ENCODE data around the gene WFDC9. TPM values are rescaled to one million over a fixed set of nuclear protein-coding genes. Genes with fewer than 3 reads are reported as not detected.
"Not testable (repeated sequence)": the region's sequence is repeated elsewhere in the genome, so short reads cannot be mapped to it uniquely, and the experiment has no call there.

The WFDC9 gene
- total and polyA plus RNA-seq, 7 donors = not detected

DNA sequence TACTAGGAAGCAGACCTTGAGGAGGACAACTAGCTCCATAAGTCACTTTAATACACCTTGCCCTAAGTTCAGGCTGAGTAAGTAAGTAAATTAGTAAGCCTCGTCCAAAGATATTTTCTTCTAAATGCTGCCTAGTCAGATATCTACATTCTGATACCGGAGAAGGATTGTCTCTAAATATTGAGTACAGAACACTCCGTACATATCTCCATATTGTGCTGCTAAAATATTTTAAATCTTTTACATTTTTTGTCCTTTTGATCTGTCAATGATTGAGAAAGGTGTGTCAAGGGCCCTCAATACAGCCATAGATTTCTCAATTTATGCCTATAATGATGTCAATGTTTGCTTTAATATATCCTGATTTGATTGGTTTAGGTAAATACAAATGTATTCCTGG, 55.2 kb downstream of the WFDC9 start:
- 94% methylated on average over 3 of the region's 3 CpGs for WGBS, 2 donors

DNA sequence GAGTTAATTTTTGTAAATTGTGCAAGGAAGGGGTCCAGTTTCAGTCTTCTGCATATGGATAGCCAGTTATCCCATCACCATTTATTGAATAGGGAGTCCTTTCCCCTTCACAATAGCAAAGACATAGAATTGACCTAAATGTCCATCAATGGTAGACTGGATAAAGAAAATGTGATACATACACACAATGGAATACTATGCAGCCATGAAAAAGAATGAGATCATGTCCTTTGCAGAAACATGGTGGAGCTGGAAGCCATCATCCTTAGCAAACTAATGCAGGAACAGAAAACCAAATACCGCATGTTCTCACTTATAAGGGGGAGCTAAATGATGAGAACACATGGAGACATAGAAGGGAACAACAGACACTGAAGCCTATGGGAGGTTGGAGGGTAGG, 61.4 kb downstream of the WFDC9 start:
- DNase-seq; intact Hi-C loops (cut with DNase I); H3K27me3 ChIP-seq; H3K9me3 ChIP-seq; H3K36me3 ChIP-seq; H3K27ac ChIP-seq; H3K4me3 ChIP-seq; H3K4me1 ChIP-seq: not testable (repeated sequence)
- 88 to 93% methylated on average over 1 of the region's 1 CpG for WGBS, 2 donors

More for the DNA sequence above, 55.2 kb downstream of the WFDC9 start:
- intact Hi-C loops (cut with DNase I) = no loop called here
- Histone ChIP-seq H3K27me3 (no peaks in the 10 kb centered on the region), H3K36me3 (no peaks in the 10 kb centered on the region), H3K27ac (no peak overlapping the region), H3K4me1 (peaks cover 0 to 4% (median 0%) of the 10 kb centered on the region in 4 donors), H3K4me3 (no peak overlapping the region), H3K9me3 (no peaks in the 10 kb centered on the region)
- TF ChIP-seq, protein P1, sequence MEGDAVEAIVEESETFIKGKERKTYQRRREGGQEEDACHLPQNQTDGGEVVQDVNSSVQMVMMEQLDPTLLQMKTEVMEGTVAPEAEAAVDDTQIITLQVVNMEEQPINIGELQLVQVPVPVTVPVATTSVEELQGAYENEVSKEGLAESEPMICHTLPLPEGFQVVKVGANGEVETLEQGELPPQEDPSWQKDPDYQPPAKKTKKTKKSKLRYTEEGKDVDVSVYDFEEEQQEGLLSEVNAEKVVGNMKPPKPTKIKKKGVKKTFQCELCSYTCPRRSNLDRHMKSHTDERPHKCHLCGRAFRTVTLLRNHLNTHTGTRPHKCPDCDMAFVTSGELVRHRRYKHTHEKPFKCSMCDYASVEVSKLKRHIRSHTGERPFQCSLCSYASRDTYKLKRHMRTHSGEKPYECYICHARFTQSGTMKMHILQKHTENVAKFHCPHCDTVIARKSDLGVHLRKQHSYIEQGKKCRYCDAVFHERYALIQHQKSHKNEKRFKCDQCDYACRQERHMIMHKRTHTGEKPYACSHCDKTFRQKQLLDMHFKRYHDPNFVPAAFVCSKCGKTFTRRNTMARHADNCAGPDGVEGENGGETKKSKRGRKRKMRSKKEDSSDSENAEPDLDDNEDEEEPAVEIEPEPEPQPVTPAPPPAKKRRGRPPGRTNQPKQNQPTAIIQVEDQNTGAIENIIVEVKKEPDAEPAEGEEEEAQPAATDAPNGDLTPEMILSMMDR (IDR thresholded peaks at IDR 0.05) = no peak
- TF ChIP-seq POLR2AphosphoS5 (IDR thresholded peaks at IDR 0.05) (no peak), POLR2A (IDR thresholded peaks at IDR 0.05) (no peak), EP300 (IDR thresholded peaks at IDR 0.05) (no peak)
- DNase-seq = no peak

DNA sequence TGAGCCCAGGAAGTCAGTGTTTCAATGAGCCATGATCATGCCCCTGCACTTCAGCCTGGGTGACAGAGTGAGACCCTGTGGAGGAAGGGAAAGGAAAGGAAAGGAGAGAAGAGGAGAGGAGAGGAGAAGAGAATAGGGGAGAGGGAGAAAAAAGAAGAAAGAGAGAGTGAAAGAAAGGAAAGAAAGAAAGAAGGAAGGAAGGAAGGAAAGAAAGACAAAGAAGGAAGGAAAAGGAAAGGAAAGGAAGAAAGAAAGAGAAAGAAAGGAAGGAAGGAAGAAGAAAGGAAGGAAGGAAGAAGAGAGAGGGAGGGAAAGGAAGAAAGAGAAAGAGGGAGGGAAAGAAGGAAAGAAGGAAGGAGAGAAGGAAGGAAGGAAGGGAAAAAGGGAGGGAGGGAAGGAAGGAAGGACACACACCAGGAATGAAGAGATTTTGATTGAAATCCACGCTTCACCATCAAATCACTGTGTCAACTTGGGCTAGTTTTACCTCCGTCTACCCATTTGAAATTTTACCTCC, 66.3 kb downstream of the WFDC9 start:
- Histone ChIP-seq H3K27ac (no peak overlapping the region), H3K4me1 (no peaks in the 10 kb centered on the region), H3K9me3 (no peaks in the 10 kb centered on the region), H3K36me3 (no peaks in the 10 kb centered on the region), H3K27me3 (peaks cover 0 to 10% (median 0%) of the 10 kb centered on the region in 3 donors), H3K4me3 (no peak overlapping the region)
- 85 to 93% methylated on average over 2 of the region's 2 CpGs for WGBS, 2 donors
- TF ChIP-seq POLR2AphosphoS5 (IDR thresholded peaks at IDR 0.05) (no peak), EP300 (IDR thresholded peaks at IDR 0.05) (no peak), POLR2A (IDR thresholded peaks at IDR 0.05) (no peak)
- TF ChIP-seq, protein P1 (IDR thresholded peaks at IDR 0.05) = no peak
- intact Hi-C loops (cut with DNase I) = no loop called here
- no peak for DNase-seq

Small RNA genes within 50 kb of the gene (small RNA-seq; reads per million reads assigned to genes)
- gene RNA5SP485 = 0 reads per million in 3 donors

Other genes starting within 250 kb of the WFDC9 start
- gene DBNDD2, start 223.0 kb downstream of the WFDC9 start, total RNA-seq = 100 to 1,000 TPM in 3 of 4 donors, 10 to 100 TPM in 1; 99.7 to 111 (median 103) TPM
- 100 to 1,000 TPM; 112 to 174 (median 137) TPM for gene DBNDD2, start 223.0 kb downstream of the WFDC9 start, polyA plus RNA-seq
- 10 to 100 TPM; 49.7 to 66.7 (median 56.1) TPM for gene PIGT, start 215.1 kb downstream of the WFDC9 start, total RNA-seq
- 10 to 100 TPM; 33.0 to 98.7 (median 43.0) TPM for gene PIGT, start 215.1 kb downstream of the WFDC9 start, polyA plus RNA-seq
- 10 to 100 TPM; 33.9 to 94.1 (median 39.6) TPM for gene WFDC2, start 161.5 kb downstream of the WFDC9 start, total RNA-seq
- gene WFDC2, start 161.5 kb downstream of the WFDC9 start, polyA plus RNA-seq = 10 to 100 TPM; 29.6 to 86.6 (median 65.5) TPM
- gene SPINT3, start 115.7 kb downstream of the WFDC9 start, total RNA-seq = not detected
- not detected for gene SPINT3, start 115.7 kb downstream of the WFDC9 start, polyA plus RNA-seq
- not detected for gene WFDC6, start 91.8 kb downstream of the WFDC9 start, total RNA-seq
- gene WFDC6, start 91.8 kb downstream of the WFDC9 start, polyA plus RNA-seq = not detected
- not detected for gene EPPIN, start 83.9 kb downstream of the WFDC9 start, total RNA-seq
- not detected for gene EPPIN, start 83.9 kb downstream of the WFDC9 start, polyA plus RNA-seq
- not detected for gene WFDC8, start 52.0 kb downstream of the WFDC9 start, total RNA-seq
- not detected for gene WFDC8, start 52.0 kb downstream of the WFDC9 start, polyA plus RNA-seq
- gene WFDC10A, start 1.5 kb downstream of the WFDC9 start, total RNA-seq = not detected
- gene WFDC10A, start 1.5 kb downstream of the WFDC9 start, polyA plus RNA-seq = not detected
- gene WFDC11, start 39.0 kb upstream of the WFDC9 start, total RNA-seq = not detected
- not detected for gene WFDC11, start 39.0 kb upstream of the WFDC9 start, polyA plus RNA-seq
- gene WFDC13, start 70.8 kb upstream of the WFDC9 start, total RNA-seq = not detected
- gene WFDC13, start 70.8 kb upstream of the WFDC9 start, polyA plus RNA-seq = not detected
- gene WFDC10B, start 73.7 kb upstream of the WFDC9 start, total RNA-seq = not detected
- under 1 TPM in 1 of 3 donors, not detected in 2; 0.52 TPM for gene WFDC10B, start 73.7 kb upstream of the WFDC9 start, polyA plus RNA-seq
- not detected for gene SPINT4, start 91.1 kb upstream of the WFDC9 start, total RNA-seq
- gene SPINT4, start 91.1 kb upstream of the WFDC9 start, polyA plus RNA-seq = not detected
- gene WFDC3, start 160.6 kb upstream of the WFDC9 start, total RNA-seq = 1 to 10 TPM in 3 of 4 donors, not detected in 1; 2.9 to 7.7 (median 3.9) TPM
- 10 to 100 TPM in 2 of 3 donors, 1 to 10 TPM in 1; 4.6 to 19.2 (median 13.9) TPM for gene WFDC3, start 160.6 kb upstream of the WFDC9 start, polyA plus RNA-seq
- 10 to 100 TPM; 33.0 to 59.9 (median 40.6) TPM for gene DNTTIP1, start 160.7 kb upstream of the WFDC9 start, total RNA-seq
- 100 to 1,000 TPM in 1 of 3 donors, 10 to 100 TPM in 2; 51.9 to 107 (median 71.4) TPM for gene DNTTIP1, start 160.7 kb upstream of the WFDC9 start, polyA plus RNA-seq
- gene UBE2C, start 181.4 kb upstream of the WFDC9 start, total RNA-seq = 1 to 10 TPM in 1 of 4 donors, not detected in 3; 3.3 TPM
- 10 to 100 TPM; 12.6 to 90.3 (median 29.6) TPM for gene UBE2C, start 181.4 kb upstream of the WFDC9 start, polyA plus RNA-seq
- gene TNNC2, start 196.0 kb upstream of the WFDC9 start, total RNA-seq = 1 to 10 TPM in 1 of 4 donors, under 1 TPM in 1, not detected in 2; 0.95 to 1.6 TPM
- gene TNNC2, start 196.0 kb upstream of the WFDC9 start, polyA plus RNA-seq = 10 to 100 TPM in 2 of 3 donors, 1 to 10 TPM in 1; 2.9 to 15.6 (median 10.2) TPM
- gene SNX21, start 202.5 kb upstream of the WFDC9 start, total RNA-seq = 10 to 100 TPM; 46.7 to 82.5 (median 52.2) TPM
- gene SNX21, start 202.5 kb upstream of the WFDC9 start, polyA plus RNA-seq = 10 to 100 TPM; 10.4 to 16.8 (median 15.2) TPM
- 10 to 100 TPM; 28.5 to 42.5 (median 35.0) TPM for gene ACOT8, start 226.1 kb upstream of the WFDC9 start, total RNA-seq
- 100 to 1,000 TPM in 1 of 3 donors, 10 to 100 TPM in 2; 51.0 to 131 (median 80.5) TPM for gene ACOT8, start 226.1 kb upstream of the WFDC9 start, polyA plus RNA-seq
- gene ZSWIM3, start 226.3 kb upstream of the WFDC9 start, total RNA-seq = 1 to 10 TPM; 1.7 to 3.5 (median 2.9) TPM
- 1 to 10 TPM; 2.4 to 3.5 (median 2.5) TPM for gene ZSWIM3, start 226.3 kb upstream of the WFDC9 start, polyA plus RNA-seq
- gene ZSWIM1, start 249.9 kb upstream of the WFDC9 start, total RNA-seq = 1 to 10 TPM; 6.4 to 9.4 (median 7.1) TPM
- 1 to 10 TPM; 3.6 to 6.5 (median 3.9) TPM for gene ZSWIM1, start 249.9 kb upstream of the WFDC9 start, polyA plus RNA-seq